GM18951 (cell line): ENCODE measurements around the gene KLK2.
"Not testable (repeated sequence)": the region's sequence is repeated elsewhere in the genome, so short reads cannot be mapped to it uniquely, and the experiment has no call there.

ENCODE experiments used
- POLR2A ChIP-seq: IDR thresholded peaks from 4 replicates; pipeline ENCODE4 v1.6.1; 2011; ENCODE audit warnings: mild to moderate bottlenecking; ENCODE audit not compliant: insufficient read length, insufficient read depth; ENCODE audit errors: extremely low read depth
- in situ Hi-C: fragments of 300-500 bp; cut with MboI; formaldehyde crosslinking; loops from one replicate; pipeline ENCODE4 v1.12.0; 2022; ENCODE audit warnings: low sequenced_read_pairs, mixed read lengths, inconsistent platforms; ENCODE audit not compliant: unreplicated experiment

The KLK2 gene

DNA sequence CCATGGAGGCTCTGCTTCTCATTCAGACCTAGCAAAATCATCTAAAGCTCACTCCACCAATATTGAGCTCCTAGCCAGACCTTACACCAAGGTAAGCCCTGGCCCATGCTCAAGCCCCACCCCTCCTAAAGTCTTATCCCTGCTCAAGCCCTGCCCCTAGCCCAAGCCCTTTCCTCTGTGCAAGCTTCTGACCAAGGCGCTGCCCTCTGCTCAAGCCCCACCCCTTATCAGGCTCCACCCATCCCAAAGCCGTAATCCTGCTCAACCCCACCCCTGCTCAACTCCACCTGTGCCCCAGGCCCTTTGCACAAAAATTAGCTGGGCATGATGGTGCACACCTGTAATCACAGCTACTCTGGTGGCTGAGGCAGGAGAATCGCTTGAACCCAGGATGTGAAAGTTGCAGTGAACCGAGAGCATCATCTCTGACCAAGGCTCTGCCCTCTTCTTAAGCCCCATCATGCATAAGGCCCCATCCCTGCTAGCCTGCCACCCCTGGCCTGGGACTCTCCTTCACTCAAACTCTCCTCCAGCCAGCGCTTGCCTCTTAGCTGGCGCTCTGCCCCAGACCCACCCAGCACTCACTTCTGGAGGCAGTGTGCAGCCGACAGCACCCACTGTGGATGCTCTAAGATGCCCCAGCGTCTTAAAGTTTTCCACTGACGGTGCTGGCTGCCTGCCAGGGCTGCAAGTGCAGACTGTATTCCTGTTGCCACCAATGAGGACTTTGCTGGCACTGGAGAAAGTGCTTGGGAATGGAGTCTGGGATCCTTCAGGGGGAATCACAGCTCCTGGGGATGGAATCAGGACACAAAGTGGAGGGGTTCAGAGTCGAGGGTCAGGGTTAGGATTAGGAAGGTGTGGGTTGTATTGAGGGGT lies 21.5 kb downstream of the KLK2 start:
- no peak for TF ChIP-seq POLR2A
- in situ Hi-C loops, result no loop called here

DNA sequence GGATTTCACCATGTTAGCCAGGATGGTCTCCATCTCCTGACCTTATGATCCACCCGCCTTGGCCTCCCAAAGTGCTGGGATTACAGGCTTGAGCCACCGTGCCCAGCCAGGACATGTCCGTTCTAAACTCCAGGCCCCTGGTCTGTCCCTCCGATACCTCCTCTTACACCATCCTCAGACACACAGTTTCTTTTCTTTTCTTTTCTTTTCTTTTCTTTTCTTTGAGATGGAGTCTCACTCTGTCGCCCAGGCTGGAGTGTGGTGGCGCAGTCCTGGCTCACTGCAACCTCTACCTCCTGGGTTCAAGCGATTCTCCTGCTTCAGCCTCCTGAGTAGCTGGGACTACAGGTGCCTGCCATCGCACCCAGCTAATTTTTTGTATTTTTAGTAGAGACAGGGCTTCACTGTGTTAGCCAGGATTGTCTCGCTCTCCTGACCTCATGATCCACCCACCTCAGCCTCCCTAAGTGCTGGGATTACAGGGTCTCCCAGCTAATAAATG lies 22.9 kb downstream of the KLK2 start:
- in situ Hi-C loops, result not testable (repeated sequence)

DNA sequence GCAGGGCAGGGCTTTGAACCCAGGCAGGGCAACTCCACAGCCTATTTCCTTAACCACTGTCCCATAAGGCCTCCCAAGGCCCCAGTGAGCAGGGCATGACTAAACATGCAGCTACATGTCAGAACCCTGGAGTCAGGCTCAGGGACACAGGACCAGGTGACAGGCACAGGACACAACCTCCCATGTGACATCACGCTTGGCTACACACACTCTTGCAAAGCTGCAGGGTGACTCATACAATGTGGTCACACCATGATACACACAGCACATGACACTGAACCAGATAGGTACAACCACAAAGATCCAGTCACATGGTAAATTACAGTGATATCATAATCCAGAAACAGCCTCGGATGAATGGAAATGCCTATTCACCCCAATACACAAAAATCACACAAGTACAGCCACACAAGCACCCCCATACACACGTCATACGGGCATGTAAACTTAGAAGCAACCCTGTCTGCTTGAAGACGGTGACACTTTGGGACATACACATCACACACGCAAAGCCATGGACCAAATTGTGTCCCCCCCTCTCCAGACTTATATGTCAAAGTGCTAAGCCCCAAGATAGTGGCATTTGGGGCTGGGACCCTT lies 23.5 kb downstream of the KLK2 start:
- TF ChIP-seq POLR2A, result no peak
- in situ Hi-C loops, result no loop called here

DNA sequence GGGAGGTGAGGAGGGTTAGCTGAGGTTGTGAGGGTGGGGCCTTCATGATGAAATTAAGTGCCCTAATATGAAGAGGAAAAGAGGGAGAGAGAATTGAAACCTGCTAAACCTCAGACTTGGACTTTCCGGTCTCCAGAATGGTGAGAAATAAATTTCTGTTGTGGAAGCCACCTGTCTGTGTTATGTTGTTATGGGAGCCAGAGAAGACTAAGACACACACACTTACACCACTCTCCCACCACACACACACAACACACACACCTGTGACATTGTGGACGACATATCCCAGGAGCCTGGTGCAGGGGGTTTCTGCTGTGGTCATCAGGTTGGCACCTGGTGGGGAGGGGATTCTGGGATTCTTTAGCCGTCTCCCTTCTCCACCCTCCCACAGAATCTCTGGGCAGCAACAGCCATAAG lies 24.0 kb downstream of the KLK2 start:
- TF ChIP-seq POLR2A, result no peak
- in situ Hi-C loops, result no loop called here

DNA sequence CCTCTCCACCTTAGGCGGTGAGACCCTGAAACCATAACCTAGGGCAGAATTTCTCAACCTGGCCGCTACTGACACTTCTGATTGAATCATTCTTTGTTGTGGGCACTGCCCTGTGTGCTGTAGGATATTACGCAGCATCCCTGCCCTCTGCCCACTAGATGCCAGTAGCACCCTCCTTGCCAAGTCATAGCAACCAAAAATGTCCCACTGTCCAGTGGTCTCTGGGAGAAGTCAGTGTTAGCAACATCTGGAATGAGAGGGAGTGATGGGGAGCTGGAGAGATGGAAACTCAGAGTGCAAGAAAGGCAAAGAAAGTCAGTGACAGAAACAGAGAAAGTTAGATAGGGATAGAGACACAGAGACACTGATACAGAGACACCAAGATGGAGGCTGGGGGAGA lies 24.4 kb downstream of the KLK2 start:
- in situ Hi-C loops, result no loop called here
- TF ChIP-seq POLR2A, result no peak

DNA sequence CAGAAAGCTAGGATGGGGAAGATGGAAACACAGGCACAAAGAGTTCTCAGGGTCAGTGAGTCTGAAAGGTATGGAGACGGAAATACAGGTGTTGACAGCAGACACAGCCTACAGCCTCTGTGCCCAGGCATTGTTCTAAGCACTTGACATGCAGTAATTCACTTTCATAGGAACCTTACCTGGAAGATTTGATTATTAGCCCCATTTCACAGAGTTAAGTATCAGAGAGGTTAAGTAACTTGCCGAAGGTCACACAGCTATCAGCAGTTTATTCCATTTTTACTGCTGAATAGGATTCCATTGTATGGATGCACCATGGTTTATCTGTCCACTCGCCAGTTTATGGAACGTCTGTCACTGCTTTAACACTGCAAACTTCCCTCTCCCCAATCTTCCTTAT lies 24.8 kb downstream of the KLK2 start:
- in situ Hi-C loops, result no loop called here
- no peak for TF ChIP-seq POLR2A

DNA sequence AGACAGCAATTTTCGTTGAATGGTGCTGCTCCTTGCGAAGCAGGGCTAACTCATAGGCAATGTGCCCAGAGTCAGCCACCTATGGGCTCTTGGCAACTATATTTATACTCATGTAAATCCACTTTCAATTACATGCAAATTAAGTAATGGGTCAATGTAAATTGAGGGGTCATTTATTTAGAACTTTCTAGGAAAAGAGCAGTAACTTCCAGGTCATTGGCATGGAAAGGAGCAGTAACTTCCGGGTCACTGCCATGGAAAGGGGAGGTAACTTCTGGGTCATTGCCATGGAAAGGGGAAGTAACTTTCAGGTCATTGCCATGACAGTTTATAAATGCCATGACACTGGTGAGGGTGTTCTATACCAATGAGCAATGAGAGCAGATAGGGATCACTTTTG lies 26.3 kb downstream of the KLK2 start:
- no peak for TF ChIP-seq POLR2A
- in situ Hi-C loops, result no loop called here

DNA sequence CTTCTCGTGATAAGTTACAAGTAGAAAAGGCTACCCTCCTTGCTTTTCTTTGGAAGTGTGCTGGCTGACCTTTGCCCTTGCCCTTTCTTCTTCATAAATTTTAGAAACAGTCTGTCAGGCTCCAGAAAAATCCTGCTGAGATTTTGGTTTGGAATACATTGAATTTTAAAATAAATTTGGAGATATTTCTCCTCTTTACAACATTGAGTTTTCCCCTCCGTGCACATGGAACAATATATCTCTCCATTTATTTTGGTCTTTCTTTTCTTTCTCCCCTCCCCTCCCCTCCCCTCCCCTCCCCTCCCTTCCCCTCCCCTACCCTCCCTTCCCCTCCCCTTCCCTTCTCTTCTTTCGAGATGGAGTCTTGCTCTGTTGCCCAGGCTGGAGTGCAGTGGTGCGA lies 29.4 kb downstream of the KLK2 start:
- in situ Hi-C loops, result no loop called here
- no peak for TF ChIP-seq POLR2A

DNA sequence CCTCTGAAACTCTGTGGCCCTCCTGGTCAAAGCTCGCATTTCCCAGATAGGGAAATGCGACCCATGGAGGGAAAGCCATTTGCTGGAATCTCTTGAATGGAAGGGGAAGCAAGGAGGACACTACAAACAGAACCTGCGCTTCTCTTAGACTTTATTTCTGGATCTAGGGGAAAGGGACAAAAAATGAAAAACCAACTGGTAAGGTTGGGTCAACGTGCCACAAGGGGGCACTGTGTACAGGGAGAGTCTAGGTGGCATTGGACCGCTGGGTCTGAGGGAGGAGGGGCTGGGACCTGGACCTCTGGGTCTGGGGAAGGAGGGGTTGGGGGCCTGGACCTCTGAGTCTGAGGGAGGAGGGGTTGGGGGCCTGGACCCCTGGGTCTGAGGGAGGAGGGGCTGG lies 33.0 kb downstream of the KLK2 start:
- no peak for TF ChIP-seq POLR2A
- in situ Hi-C loops, result no loop called here

DNA sequence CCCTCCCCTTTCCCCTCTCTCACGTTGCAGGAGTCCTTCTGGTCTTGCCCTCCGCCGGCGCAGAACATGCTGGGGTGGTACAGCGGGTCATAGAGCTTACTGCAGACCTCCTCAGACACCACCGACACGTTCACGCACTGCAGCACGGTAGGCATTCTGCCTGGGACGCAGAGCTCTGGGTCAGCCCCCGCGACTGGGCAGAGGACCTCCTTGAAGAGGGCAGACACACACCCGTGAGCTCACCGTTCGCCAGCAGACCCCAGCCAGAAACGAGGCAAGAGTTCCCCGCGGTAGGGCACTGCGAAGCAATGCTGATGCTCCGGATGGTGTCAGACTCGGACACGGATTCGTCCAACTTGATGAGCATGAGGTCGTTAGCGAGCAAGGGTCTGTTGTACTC lies 35.1 kb downstream of the KLK2 start:
- in situ Hi-C loops, result no loop called here
- TF ChIP-seq POLR2A, result no peak

DNA sequence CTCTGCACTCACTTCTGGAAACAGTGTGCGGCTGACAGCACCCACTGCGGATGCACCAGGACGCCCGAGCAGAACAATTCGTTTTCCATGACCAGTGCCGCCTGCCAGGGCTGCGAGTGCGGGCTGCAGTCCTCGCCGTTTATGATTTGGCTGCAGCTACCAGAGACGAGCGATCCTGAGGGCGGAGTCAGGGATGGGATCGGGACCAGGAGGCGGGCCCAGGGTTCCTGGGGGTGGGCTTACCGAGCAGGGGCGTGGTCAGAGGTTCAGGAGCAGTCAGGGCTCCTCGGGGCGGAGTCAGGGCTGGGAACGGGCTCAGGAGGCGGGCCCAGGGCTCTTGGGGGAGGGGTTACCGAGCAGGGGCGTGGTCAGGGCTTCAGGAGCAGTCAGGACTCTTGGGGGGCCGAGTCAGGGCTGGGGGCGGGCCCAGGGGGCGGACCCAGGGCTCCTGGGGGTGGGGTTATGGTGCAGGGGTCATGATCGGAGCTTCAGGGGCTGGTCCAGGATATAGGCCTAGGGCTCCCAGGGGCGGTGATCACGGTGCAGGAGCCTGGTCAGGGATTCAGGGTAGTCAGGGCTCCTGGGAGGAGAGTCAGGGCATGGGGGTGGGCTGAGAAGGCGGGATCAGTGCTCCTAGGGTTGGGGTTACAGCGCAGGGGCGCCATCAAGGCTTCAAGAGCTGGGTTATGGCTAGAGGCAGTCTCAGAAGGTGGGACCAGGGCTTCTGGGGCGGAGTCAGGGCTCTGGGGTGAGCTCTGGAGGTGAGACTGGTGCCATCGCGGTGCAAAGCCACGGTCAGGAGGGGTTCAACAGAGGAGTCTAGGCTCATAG lies 36.2 kb downstream of the KLK2 start:
- in situ Hi-C loops, result no loop called here
- TF ChIP-seq POLR2A, result no peak

DNA sequence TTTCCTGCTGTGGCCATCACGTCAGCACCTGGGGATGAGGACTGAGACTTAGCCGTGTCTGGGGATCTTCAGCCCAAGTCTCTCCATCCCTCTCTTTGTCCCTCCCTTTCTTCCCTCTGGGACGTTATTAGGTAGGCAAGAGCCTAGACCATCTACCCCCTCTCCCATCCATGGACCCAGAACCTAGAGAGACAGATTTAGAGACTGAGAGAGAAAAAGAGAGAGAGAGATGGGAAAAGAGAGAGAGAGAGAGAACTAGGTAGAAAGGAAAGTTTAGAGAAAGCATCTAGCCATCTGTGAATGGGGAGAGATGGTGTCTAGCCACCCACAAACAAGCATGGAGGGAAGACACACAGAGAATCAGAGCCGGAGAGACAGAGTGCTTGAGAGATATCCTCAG lies 37.5 kb downstream of the KLK2 start:
- in situ Hi-C loops, result no loop called here
- no peak for TF ChIP-seq POLR2A

DNA sequence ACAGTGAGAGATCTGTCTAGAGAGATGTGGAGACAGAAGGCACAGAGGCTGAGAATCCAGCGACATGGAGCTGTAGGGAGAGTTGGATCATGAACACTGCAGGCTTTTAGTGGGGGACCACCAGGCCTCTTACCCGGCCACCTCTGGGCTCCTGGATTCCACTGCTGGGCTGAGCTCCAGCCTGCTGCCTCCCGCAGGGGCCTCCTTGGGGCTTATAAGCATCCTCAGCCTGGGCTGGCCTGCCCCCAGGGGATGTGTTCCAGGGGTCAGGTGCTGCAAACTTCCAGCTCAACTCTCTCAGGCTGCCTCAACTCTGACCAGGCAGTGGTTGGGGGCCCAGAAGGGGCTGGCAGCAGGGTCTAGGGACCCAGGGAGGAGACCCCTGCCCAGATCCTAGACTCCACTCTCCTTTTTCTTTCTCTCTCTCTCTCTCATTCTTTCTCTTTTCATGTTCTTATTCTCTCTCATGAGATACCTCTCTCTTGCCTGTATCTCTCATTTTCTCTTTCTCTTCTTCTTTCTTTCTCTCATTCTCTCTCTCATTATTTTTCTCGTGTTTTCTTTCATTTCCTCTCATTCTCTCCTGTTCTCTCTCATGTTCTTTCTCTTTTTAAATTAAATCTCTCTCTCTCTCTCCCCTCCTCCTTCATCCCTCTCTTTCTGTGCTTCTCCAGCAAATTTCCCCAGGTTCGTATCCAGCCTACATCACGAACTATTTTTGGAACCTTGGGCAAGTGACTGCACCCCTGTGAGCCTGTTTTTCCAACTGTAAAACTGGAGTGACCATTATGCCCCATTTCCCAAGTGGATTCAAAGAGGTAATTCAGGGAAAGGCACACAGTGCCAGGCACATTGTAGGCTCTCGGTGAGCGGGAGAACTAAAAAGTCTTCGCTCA lies 38.2 kb downstream of the KLK2 start, which contains the start of gene KLK4:
Gene KLK4 (minus strand): TSS at position 190 of the 896 bp plus-strand sequence. CDS start 657 bp downstream, outside the sequence.
- in situ Hi-C loops, result no loop called here
- TF ChIP-seq POLR2A, result no peak
